HG02973 (cell line): ENCODE data around the gene ABI1.
"Not testable (repeated sequence)": the region's sequence is repeated elsewhere in the genome, so short reads cannot be mapped to it uniquely, and the experiment has no call there.

Source experiments
- ATAC-seq: cut with Tn5 transposase; IDR thresholded peaks from one replicate; pipeline ENCODE4 v1.9.1; 2021; ENCODE audit warnings: moderate library complexity; ENCODE audit not compliant: unreplicated experiment

The ABI1 gene

DNA sequence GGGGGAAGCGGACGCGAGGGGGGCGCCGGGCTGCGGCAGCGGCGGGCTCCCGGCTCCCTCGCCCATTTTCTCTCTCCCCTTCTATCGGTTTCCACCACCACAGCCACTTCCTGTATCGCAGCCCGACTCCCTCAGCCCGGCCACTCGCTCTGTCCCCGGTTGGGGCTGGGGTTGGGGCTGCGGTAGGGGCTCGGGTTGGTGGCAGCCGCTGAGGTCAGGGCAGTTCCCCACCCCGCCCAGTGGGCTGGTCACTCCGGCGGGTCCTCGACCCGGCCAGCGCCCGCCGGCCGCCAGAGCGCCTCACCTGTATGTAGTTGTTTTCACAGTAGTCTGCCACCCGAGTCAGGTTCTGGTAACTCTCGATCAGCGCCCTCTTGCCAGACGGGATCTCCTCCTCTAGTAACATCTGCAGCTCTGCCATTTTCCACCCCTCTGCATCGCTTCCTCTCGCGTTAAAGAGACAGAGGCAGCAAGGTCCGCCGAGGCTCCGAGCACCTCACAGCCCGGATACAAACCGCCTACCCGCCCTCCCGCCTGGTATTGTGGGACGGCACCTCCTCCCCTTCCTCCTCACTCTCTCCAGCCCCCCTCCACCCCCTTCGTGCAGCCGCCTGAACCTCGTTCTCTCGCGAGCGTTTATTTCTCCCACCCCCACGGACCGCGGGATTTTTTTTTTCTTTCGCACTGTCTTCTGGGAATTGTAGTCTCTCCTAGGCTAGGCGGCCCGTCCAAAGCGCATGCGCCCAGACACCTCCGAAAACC lies at the start of gene ABI1:
ABI1 (minus strand) TSS at position 516 of the 762 bp plus-strand sequence; CDS start at position 421, 95 bp downstream.
- peak; percentile 66 for ATAC-seq

DNA sequence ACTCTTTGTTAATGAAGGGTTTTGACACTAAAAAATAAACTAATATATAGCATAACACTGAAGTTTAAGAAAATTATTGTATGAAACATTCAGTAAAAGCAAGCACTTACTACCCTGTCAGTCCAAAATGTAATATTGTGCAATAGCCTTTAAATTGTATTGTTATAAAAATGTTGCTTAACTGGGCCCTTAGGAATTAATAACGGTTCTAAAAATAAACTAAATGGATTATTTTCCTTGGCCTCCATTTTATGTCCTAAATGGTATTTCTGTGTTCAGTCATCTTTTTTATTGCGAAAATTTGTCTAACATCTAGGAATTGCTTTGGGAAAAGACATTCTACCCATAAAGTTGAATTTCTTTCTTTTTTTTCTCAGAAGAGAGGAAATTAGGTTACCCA lies 49.0 kb upstream of the ABI1 start:
- no peak for ATAC-seq

DNA sequence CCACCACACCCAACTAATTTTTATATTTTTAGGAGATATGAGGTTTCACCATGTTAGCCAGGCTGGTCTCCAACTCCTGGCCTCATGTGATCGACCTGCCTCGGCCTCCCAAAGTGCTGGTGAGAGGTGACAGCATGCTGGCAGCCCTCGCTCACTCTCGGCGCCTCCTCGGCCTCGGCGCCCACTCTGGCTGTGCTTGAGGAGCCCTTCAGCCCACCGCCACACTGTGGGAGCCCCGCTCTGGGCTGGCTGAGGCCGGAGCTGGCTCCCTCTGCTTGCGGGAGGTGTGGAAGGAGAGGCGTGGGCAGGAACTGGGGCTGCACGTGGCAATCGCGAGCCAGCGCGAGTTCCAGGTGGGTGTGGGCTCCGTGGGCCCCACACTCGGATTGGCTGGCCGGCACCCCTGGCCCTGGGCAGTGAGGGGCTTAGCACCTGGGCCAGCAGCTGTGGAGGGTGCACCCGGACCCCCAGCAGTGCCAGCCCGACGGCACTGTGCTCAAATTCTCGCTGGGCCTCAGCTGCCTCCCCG lies 44.6 kb upstream of the ABI1 start:
- ATAC-seq, result not testable (repeated sequence)

DNA sequence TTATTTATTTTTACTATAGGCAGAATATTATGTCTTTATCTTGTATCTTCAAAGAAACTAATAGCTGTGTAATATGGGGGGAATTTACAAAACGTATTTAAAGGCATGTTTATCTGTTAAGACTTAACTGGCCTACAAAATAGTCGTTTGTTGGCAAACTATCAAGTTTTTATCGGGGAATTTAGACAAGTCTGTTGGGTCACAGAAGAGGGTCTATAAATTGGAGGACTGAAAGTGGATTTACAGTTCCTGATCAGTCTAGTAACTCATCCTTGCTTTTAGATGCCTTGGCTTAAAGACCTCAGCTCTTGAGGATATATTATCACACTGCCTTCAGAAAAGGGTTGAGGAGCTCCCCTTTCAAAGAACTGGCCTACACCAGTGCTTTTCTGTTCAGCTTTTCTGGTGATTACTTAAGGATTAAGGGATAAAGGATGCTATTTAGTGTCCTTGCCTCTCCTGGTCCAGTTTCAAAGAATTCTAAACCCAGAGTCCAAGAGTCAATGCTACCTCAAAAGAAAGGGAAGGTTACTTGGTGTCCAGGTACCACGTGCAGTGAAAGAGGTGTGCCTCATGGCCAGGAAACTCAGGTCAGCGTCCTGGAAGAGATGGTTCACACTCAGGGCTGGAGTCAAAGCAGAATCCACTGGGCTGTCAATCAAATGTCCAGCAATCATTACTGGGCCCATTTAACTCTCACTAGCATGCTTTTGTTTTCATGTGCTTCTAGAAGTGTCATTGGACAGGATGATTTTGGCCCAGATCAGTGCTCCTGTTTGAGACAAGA lies 42.9 kb upstream of the ABI1 start:
- no peak for ATAC-seq

DNA sequence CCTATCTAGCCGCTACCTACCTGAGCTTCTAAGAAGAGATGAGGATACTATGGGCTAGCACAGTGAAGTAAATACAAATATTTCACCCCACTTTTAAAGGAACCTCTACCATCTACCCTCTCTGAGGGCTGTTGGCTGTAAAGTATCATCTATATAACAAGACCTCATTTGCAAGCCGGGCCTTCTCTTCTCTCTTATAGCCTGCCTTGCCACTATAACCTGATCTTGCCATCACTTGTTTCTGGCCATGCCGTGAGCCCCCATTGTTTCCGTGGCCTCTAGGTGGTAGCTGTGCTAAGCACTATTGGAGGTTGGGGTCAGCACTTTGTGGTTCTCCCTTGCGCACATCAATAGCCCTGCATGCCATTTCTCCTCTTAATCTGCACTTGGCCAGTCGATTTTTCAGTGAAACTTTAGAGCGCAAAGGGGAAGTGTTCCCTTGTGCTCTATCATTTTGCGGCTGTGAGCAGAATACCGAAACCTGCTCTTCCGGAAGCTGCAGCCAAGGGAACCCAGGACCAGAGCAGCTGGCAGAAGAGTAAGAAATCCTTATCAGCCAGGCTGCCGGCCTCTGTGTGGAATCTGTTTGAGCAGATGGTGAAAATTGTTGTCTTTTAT lies 31.7 kb upstream of the ABI1 start:
- peak; percentile 85 for ATAC-seq

DNA sequence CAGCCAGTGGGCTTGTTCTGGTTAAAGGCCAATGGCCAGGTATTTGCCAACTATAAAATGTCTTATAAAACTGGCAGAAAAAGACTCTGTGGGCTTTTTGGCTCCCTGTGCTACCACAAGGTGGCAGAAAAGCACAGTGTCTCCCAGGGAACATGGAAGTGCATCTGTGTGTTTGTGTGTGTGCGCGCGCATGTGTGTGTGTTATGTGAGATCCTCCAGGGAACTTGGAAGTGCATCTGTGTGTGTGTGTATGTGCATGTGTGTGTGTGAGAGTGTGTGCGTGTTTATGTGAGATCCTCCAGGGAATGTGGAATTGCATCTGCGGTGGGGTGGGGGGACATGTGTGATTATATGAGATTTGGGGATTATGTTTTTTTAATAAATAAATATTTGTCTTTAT lies 30.2 kb upstream of the ABI1 start:
- ATAC-seq, result no peak

DNA sequence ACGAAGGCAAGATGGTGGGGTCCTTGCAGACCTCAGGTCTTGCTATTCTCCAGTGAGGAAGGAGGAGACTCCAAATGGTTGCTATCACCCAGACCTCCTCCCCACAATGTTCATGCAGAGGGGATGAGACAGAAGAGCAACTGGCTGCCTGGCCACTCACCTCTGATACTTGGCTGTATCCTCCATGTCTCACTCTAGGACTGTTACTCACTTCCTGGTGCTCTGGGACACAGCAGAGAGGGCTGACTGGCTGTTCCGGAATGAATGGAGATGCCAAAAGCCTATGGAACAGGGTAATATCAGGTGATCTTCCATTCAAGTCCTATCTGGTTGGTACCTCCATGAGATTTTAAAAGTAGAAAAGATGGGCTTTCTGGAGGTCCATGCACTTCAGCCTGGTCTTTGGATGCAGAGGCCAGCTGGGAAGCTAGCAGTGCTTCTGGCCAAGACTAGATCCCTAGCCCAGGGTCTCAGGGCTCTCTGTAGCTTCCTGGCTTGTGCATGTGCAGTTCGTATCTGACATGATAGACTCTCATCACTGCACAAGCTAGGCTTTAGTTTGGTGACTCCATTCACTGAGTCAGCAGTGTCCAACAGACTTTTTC lies 27.0 kb upstream of the ABI1 start:
- ATAC-seq, result no peak

DNA sequence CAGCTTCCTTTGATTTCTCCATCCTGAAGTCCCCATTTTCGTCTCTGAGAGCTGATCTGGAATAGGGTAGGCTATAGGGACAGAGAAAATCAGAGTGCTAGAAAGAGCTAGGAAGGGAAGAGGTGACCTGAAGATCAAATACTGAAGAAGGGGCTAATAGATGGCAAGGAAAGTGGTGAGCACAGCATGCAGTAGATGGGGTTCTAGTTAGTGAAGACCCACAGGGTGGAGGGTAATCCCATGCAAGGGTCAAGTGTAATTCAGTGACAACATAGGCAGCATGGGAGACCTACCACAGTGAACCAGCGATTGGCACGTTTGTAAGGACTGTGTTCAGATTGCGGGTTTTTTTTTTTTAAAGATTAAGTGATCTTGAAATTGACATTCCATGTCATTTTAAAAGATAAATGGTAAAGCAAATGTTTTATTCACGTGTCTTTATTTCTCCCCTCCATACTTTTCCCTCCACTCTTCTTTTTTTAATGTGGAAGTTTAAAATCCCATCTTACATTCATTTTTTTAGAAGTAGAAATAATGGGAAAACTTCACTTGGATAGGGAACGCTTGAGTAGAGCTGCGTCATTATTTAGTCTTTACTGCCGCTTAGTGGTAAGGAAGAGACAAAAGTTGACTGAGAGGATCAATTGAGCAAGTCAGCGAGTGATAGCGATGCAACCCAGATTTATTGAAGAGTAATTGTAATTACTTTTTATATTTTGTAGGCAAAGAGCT lies 21.0 kb upstream of the ABI1 start:
- ATAC-seq, result no peak

DNA sequence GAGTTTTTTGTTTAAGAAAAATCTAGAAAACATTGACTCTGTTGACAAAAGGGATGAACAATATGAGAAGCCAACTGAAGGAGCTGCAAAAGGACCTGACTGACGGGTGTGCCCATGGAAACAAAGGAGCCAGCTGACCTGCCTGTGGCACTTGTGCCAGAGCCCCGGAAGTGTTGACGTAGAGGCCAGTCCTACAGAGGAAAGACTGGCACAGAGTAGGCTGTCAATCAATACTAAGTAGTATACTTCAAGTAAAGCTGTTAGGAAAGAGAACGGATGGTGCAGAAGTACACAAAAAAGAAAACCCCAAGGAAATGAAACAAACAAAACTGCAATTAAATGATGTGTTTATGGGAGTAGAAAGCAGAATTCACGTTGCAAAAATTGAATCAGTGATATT lies 19.0 kb upstream of the ABI1 start:
- no peak for ATAC-seq

DNA sequence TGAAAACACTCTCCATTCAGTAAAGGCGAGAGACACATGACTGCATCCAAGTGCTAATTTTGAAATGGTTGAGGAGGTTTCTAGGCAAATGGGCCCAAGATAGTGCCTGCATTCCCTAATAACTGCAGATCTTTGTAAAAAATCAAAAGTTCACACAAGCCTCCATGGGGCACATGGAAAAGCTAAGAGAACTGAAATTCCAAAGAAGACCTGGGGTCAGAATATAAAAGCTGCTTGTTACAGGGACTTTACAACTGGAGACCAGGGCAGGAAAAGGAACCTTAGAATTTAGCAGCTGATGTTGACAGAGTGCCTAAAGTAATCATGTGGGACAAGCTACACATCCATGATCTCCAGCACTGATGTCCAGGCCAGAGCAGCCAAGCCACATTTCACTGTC lies 10.0 kb upstream of the ABI1 start:
- no peak for ATAC-seq

DNA sequence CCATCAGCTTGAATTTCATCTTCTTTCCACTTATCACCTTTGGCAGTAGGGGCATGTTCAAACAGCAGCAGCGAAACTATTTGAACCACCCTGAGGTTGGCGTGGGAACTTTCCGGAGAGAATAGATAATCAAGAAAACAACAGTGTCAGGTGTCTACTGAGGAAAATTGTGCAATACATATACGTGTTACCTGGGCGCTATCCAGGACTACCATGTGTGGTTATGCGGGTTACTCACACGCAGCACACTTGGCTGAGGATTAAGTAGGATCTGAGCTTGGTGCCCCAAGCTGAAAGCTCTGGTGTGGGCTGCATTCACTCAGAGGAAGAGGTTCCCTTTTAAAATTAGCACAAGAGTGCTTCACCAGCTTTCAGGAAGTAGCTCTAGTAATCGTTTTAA lies 8.8 kb upstream of the ABI1 start:
- ATAC-seq, result no peak

DNA sequence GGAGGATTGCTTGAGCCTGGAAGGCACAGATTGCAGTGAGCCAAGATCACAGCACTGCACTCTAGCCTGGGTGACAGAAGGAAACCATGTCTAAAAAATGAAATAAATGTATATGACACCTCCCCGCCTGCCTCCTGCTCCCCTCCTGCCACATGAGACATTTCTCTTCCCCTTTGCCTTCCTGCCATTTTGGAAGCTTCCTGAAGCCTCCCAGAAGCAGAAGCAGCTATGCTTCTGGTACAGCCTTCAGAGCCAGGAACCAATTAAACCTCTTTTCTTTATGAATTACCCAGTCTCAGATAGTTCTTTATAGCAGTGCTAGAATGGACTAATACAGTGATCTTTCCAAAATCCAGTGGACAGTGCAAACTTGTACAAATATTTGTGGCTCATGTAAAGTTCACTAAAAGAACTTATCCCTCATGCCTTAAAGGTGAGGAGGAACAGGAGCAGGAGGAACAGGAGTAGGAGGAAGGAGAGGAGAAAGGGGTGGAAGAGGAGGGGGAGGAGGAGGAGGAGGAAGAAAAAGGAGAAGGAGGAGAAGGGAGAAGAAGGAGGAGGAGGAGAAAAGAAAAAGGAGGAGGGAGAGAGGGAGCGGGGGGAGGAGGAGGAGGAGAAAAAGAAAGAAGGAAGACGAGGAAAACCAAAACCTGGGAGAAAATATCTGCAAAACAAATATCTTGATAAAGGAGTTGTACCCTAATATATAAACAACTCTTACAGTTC lies 2.8 kb upstream of the ABI1 start:
- ATAC-seq, result no peak

DNA sequence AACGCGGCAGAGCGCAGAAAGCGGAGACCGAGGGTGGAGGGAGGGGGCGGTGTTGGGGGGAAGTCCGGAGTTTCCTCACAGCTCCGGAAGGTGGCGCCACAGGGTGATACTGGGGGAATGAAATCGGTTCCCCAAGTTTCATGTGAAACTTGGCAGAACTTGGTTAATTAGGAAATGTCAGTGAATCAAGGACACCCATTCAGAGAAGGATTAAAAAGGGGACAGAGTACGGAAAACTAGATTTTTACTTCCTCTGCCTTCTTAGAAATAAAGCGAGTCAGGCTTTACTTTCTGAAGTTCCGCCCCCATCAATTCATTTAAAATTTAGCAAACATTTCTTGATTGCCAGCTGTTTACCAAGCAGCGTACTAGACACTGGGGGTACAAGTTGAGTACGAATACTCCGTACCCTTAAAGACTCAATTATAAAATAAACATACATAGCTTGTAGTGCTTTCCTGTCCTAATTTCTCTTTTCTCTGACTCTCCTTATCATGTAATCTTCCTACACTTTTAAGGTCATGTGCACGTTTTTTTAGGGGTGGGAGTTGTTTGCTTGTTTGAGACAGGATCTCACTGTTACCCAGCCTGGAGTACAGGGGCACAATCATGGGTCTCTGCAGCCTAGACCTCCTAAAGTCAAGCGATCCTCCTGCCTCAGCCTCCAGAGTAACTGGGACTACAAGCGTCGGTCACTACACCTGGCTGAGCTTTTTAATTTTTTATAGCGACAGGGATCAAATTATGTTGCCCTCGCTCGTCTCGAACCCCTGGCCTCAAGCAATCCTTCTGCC lies 644 bp upstream of the ABI1 start:
- no peak for ATAC-seq

DNA sequence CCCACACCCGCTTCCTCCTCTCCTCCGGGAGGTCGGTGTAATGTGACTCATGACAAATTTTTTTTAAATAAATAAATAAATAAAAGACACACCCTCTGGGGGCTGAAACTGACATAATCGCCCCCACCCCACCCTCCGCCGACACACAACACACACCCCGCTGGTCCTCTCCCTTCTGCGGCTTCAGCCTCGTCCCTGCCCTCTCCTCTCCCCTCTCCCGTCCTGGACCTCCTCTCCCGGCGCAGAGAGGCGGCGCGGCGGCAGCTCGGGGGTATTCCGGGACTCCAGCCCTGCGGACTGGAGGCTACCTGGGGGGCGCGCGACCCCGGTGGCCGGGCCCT lies 686 bp downstream of the ABI1 start:
- ATAC-seq, result peak; percentile 12

DNA sequence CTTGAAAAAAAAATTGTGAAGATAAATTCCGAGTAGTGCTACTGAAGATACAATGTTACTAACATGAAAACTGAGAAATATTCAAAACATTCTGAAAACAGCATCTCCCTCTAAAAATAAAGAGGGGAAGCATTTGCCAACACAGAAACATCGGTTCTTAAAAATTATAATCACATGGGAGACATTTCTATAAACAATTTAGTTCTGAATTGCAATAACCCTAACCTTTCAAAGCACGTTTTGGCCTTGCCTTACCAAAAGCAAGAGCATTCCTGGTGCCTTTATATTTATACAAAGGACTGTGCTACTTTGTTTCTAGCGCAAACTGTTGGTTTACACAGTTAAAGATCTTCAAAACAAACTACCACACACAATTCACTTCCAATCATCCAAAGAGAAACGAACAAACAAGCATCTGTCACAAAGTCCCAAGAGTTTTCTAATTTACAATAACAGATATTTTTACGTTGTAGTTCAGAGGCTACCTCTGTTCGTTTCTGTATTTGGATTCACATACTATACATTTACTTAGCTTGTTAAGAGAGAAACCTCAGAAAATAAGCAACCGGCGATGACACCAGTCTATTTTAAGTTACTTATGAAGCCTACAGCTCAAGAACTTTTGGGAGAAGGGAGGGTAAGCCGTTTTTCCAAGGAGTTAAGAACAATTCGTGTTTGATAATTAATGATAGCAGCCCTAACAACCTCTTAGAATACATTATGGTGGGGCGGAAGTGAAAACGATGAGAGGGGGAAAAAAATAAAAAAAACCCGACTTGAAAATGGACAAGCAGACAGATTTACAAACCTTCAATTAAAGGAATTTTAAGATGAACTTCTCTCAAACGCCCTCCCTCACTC lies 1.3 kb downstream of the ABI1 start:
- no peak for ATAC-seq

DNA sequence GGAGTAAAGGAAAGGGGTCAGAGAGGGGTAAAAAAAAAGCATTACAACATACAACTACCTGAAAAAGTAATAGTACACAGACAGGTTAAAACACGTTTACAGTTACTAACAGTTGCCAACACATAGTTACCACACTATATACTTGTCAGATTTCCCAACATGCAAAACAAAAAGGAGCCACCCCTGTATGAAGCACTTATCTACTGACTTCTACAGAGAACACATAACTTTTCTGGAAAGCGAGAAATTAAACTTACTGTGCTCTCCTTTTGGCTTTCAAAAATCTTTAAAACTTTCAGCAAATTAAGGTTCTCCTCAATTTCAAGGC lies 2.1 kb downstream of the ABI1 start:
- no peak for ATAC-seq

DNA sequence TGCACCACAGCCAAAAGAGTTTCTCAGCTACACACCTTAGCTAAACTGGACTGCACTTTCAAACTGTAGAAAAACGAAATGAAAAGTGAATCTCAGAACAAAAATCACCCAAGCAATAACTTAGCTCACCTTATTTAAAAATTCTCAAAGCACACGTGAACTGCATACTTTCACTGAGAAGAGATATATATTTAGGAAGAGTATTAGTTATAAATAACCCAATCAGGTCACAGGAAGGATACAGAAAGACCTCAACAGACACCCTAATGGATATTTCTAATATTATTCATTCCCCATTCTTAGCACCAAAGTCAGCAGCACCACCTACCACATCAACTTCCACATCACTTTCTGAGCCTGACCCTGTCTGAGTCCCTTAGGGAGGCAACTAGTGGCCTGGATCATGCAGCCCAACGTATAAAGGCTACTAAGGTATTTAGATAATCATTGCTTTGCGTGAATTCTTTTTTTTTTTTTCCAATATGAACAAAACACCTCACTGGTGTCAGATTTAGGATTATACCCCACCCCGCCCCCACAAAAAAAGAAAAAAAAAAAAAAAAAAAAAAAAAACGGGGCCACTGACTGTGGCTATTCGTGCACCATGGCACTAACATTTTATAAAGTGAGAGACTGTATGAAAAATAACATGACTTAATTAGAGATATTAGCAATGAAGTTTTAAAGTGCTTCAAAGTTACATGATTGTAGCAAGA lies 2.6 kb downstream of the ABI1 start:
- ATAC-seq, result peak; percentile 25

DNA sequence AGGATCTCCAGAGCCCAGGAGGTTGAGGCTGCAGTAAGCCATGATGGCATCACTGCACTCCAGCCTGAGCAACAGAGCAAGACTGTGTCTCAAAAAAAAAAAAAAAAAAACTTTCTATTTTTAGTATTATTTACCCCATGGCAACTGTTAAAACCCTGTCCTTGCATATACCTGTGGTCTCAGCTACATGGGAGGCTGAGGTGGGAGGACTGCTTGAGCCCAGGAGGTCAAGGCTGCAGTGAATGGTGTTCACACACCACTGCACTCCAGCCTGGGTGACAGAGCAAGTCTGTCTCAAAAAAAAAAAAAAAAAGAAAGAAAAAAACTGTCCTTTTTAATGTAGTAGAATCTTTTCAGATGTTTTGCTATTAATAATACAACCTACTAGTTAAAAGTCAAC lies 3.2 kb downstream of the ABI1 start:
- ATAC-seq, result not testable (repeated sequence)
